Measurements from ENCODE around the gene RPP40. TPM values are rescaled to one million over a fixed set of nuclear protein-coding genes. Genes with fewer than 3 reads are reported as not detected.

Gene RPP40
- total and polyA plus RNA-seq, 2 of the 8 experiments (the other 6 are each of a cell fraction or from before 2014, with no cell fraction given) = 7.0 to 15.7 TPM

DNA sequence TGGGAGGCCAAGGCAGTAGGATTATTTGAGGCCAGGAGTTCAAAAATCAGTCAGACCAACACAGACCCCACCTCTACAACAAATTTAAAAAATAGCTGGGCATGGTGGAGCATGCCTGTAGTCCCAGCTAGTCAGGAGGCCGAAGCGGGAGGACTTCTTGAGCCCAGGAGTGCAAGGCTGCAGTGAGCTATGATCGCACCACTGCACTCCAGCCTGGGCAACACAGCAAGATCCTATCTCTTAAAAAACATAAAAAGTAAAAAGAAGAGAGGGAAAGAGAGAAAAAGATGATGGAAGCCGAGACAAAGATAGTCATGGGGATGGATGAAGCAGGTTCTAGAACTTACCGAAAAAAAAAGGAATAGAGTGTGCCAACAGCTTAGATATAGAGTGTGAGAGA lies 25.8 kb upstream of the RPP40 start:
- Histone ChIP-seq H4K8ac (ENCODE audit: extremely low read depth, insufficient read depth, low read length) (no peak overlapping the region), H3K4ac (replicated peaks; ENCODE audit: insufficient read length, low read depth, low read length) (no peak overlapping the region), H3K14ac (ENCODE audit: insufficient read length) (no peak overlapping the region), H3K18ac (ENCODE audit: extremely low read depth, low read length) (no peak overlapping the region), H3K36me3 (ENCODE audit: control insufficient read depth in 2 of 4, insufficient read depth in 4 of 4, low read length in 3 of 4) (no peaks in the 10 kb centered on the region), H2BK20ac (ENCODE audit: low read length) (peak overlapping the region; percentile 61; the same call in 1 of the 2 replicates), H2BK5ac (ENCODE audit: low read depth, low read length) (no peak overlapping the region), H3K23ac (ENCODE audit: insufficient read length) (no peak overlapping the region), H3K4me2 (ENCODE audit: insufficient read depth in 1 of 2, low read depth in 2 of 2, low read length in 2 of 2) (no peak overlapping the region), H4K20me1 (replicated peaks in 1 of 2; ENCODE audit: control insufficient read depth in 1 of 2, insufficient read depth in 2 of 2, low read length in 2 of 2) (no peaks in the 10 kb centered on the region), H3K79me1 (ENCODE audit: low read depth, low read length) (no peaks in the 10 kb centered on the region), H3K79me2 (ENCODE audit: control insufficient read depth in 1 of 2, insufficient read depth in 2 of 2, low read length in 2 of 2) (no peaks in the 10 kb centered on the region), H3K4me1 (replicated peaks in 1 of 4; ENCODE audit: control insufficient read depth in 3 of 4, insufficient read depth in 4 of 4, low read length in 3 of 4) (peaks cover 2 to 8% (median 4%) of the 10 kb centered on the region in 4 experiments; a peak in 5 of 7 replicates), H2AFZ (ENCODE audit: low read length) (no peak overlapping the region), H3K9ac (replicated peaks in 1 of 4; ENCODE audit: extremely low read depth in 1 of 4, low read depth in 3 of 4, low read length in 3 of 4) (no peak overlapping the region), H4K91ac (replicated peaks; ENCODE audit: insufficient read length, low read length) (no peak overlapping the region), H3K27me3 (replicated peaks in 1 of 4; ENCODE audit: control insufficient read depth in 3 of 4, extremely low read depth in 1 of 4, insufficient read depth in 3 of 4, low read length in 3 of 4) (no peaks in the 10 kb centered on the region; a peak in 2 of 7 replicates), H3K27ac (ENCODE audit: low read depth, low read length) (no peak overlapping the region), H3K56ac (replicated peaks; ENCODE audit: insufficient read length, low read depth, low read length) (no peak overlapping the region), H2BK12ac (ENCODE audit: low read depth, low read length) (no peak overlapping the region), H2AK5ac (ENCODE audit: low read depth, low read length) (0 out of 2 replicates have a peak overlapping the region, but pooled peaks have one; percentile 5), H3K4me3 (ENCODE audit: extremely low read depth in 1 of 4, insufficient read depth in 2 of 4, low read depth in 3 of 4, low read length in 4 of 4) (no peak overlapping the region), H3K9me3 (ENCODE audit: insufficient read depth in 2 of 2, low read depth in 1 of 2, low read length in 1 of 2) (no peaks in the 10 kb centered on the region), H3K23me2 (ENCODE audit: low read depth, low read length) (peaks cover 3% of the 10 kb centered on the region; the same call in 1 of the 2 replicates), H2BK120ac (replicated peaks; ENCODE audit: low read depth, low read length) (no peak overlapping the region), H4K5ac (ENCODE audit: insufficient read length, low read depth, low read length) (no peak overlapping the region), H2BK15ac (ENCODE audit: low read length) (no peak overlapping the region)
- CTCF ChIA-PET (ENCODE audit: partially characterized antibody) = interaction anchor here (0.6 to 3.4 kb wide), 22 partner anchors 9 to 892 kb away, joined by 3 to 20 read pairs (median 4); partner anchors contain the start of gene RPP40
- FAIRE-seq (no peak), DNase-seq (ENCODE audit: low read depth in 1 of 2, low spot score in 2 of 2) (no peak)
- POLR2A ChIA-PET (ENCODE audit: partially characterized antibody) = interaction anchor here (0.7 kb wide), 1 partner anchor 16 kb away, joined by 3 read pairs; no protein-coding TSS in a partner anchor
- WGBS, 2 experiments (ENCODE audit: extremely low coverage in 1 of 2, insufficient coverage in 1 of 2, insufficient read length in 1 of 2, insufficient replicate concordance in 2 of 2, low coverage in 1 of 2, low lambda C conversion rate in 2 of 2, missing lambda C conversion rate in 1 of 2) = 83% methylated on average over 5 of the region's 5 CpGs; no CpG with 5 or more reads in 1 of the 2 experiments
- TF ChIP-seq NANOG (IDR thresholded peaks at IDR 0.05; ENCODE audit: insufficient read depth, low read depth, low read length, poor library complexity, severe bottlenecking) (no peak), RFX5 (IDR thresholded peaks at IDR 0.05; ENCODE audit: borderline replicate concordance, low read depth, low read length) (no peak), BCL11A (IDR thresholded peaks at IDR 0.05; ENCODE audit: low read depth in 2 of 2, low read length in 2 of 2) (no peak), FOSL1 (IDR thresholded peaks at IDR 0.05; ENCODE audit: insufficient read depth, low read depth, low read length) (no peak), SP4 (IDR thresholded peaks at IDR 0.05; ENCODE audit: low read length) (no peak), TAF1 (IDR thresholded peaks at IDR 0.05; ENCODE audit: low read depth, low read length) (no peak), BRCA1 (IDR thresholded peaks at IDR 0.05; ENCODE audit: low read depth, low read length) (no peak), KDM5A (IDR thresholded peaks at IDR 0.05; ENCODE audit: low read length) (no peak), HDAC2 (IDR thresholded peaks at IDR 0.05; ENCODE audit: borderline replicate concordance in 1 of 2, low read depth in 2 of 2, low read length in 2 of 2) (no peak), EZH2 (IDR thresholded peaks at IDR 0.05; ENCODE audit: low read depth, low read length, severe bottlenecking) (no peak)
- TF ChIP-seq, protein P1, sequence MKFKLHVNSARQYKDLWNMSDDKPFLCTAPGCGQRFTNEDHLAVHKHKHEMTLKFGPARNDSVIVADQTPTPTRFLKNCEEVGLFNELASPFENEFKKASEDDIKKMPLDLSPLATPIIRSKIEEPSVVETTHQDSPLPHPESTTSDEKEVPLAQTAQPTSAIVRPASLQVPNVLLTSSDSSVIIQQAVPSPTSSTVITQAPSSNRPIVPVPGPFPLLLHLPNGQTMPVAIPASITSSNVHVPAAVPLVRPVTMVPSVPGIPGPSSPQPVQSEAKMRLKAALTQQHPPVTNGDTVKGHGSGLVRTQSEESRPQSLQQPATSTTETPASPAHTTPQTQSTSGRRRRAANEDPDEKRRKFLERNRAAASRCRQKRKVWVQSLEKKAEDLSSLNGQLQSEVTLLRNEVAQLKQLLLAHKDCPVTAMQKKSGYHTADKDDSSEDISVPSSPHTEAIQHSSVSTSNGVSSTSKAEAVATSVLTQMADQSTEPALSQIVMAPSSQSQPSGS (IDR thresholded peaks at IDR 0.05; ENCODE audit: low read length) = no peak
